Keratinocyte (primary cell): Measurements from ENCODE around the gene AGO1. TPM values are rescaled to one million over a fixed set of nuclear protein-coding genes. Genes with fewer than 3 reads are reported as not detected.

Source experiments
- DNase-seq: peaks from one replicate; pipeline ENCODE4 v3.0.0-alpha.2; 2011; ENCODE audit warnings: low read depth, missing footprints, low spot score
- FAIRE-seq: peaks from 2 replicates; lab custom pipeline; 2011; peaks lifted over from hg19 to GRCh38; lab: Jason Lieb, UNC
- H2AFZ ChIP-seq: 2 replicates; pipeline ENCODE4 v1.6.0; 2012; ENCODE audit warnings: low read length, control low read depth, inconsistent platforms; ENCODE audit not compliant: control insufficient read depth
- H3K27ac ChIP-seq: 2 replicates; pipeline ENCODE4 v1.5.1; 2011; ENCODE audit warnings: low read length; ENCODE audit not compliant: control insufficient read depth, insufficient read depth
- H3K27me3 ChIP-seq: 3 replicates; pipeline ENCODE4 v1.6.0; 2011; ENCODE audit warnings: low read length; ENCODE audit not compliant: control insufficient read depth, insufficient read depth; ENCODE audit errors: extremely low read depth
- H3K36me3 ChIP-seq, 2 experiments: 2 replicates in 1 of 2; 3 replicates in 1 of 2; pipeline ENCODE4 v1.5.1; 2011; ENCODE audit warnings: low read length in 2 of 2, mild to moderate bottlenecking in 1 of 2; ENCODE audit not compliant: control insufficient read depth in 2 of 2, insufficient read depth in 2 of 2; ENCODE audit errors: extremely low read depth in 1 of 2
- H3K4me1 ChIP-seq: 3 replicates; pipeline ENCODE4 v1.5.1; 2011; ENCODE audit warnings: low read length; ENCODE audit not compliant: control insufficient read depth, insufficient read depth; ENCODE audit errors: extremely low read depth
- H3K4me2 ChIP-seq: 3 replicates; pipeline ENCODE4 v1.6.0; 2011; ENCODE audit warnings: low read depth, low read length; ENCODE audit not compliant: control insufficient read depth, insufficient read depth; ENCODE audit errors: extremely low read depth
- H3K4me3 ChIP-seq, 3 experiments: fragments of 200-600 bp in 1 of 3; sonication (generic) in 1 of 3; 2 replicates in 2 of 3; 3 replicates in 1 of 3; pipeline ENCODE4 v1.5.1; 2011 to 2016; ENCODE audit warnings: low read length in 3 of 3, mild to moderate bottlenecking in 3 of 3, control low read depth in 2 of 3, inconsistent platforms in 1 of 3, low read depth in 1 of 3, mixed read lengths in 1 of 3, mixed run types in 1 of 3, moderate library complexity in 1 of 3; ENCODE audit not compliant: control insufficient read depth in 2 of 3, insufficient read depth in 2 of 3; ENCODE audit errors: extremely low read depth in 1 of 3
- H3K79me2 ChIP-seq: 2 replicates; pipeline ENCODE4 v1.6.0; 2012; ENCODE audit warnings: low read length; ENCODE audit not compliant: control insufficient read depth, insufficient read depth
- H3K9ac ChIP-seq: 3 replicates; pipeline ENCODE4 v1.6.0; 2011; ENCODE audit warnings: low read length; ENCODE audit not compliant: control insufficient read depth, insufficient read depth; ENCODE audit errors: extremely low read depth
- H3K9me1 ChIP-seq: 3 replicates; pipeline ENCODE4 v1.6.0; 2011; ENCODE audit warnings: low read length; ENCODE audit not compliant: control insufficient read depth, insufficient read depth; ENCODE audit errors: extremely low read depth
- H3K9me3 ChIP-seq: 2 replicates; pipeline ENCODE4 v1.5.1; 2012; ENCODE audit warnings: low read depth, low read length; ENCODE audit not compliant: control insufficient read depth
- H4K20me1 ChIP-seq: 3 replicates; pipeline ENCODE4 v1.6.0; 2011; ENCODE audit warnings: low read length; ENCODE audit not compliant: control insufficient read depth, insufficient read depth; ENCODE audit errors: extremely low read depth
- CTCF ChIP-seq, 3 experiments: IDR thresholded peaks in 1 of 3; conservative IDR thresholded peaks in 1 of 3; optimal IDR thresholded peaks in 1 of 3; 2 replicates in 2 of 3; 3 replicates in 1 of 3; pipeline versions ENCODE3 to v1.5.1; 2011; ENCODE audit warnings: low read length in 3 of 3, mild to moderate bottlenecking in 3 of 3, moderate library complexity in 2 of 3, control low read depth in 1 of 3, inconsistent platforms in 1 of 3; ENCODE audit not compliant: insufficient read depth in 2 of 3; ENCODE audit errors: extremely low read depth in 1 of 3
- EZH2 ChIP-seq: IDR thresholded peaks from one replicate; pipeline ENCODE4 v1.6.1; 2012; ENCODE audit warnings: inconsistent platforms, mild to moderate bottlenecking, low read length, moderate library complexity
- dilution Hi-C: fragments of 300-500 bp; cut with MboI; formaldehyde crosslinking; loops from one replicate; pipeline ENCODE4 v1.7.0; 2020; ENCODE audit warnings: low sequenced_read_pairs; ENCODE audit not compliant: extremely low pct_ligation_motif_present
- polyA plus RNA-seq, 5 experiments: library from polyadenylated mRNA; depleted of rRNA in 3 of 5; stranded (reverse) in 3 of 5; stranded (forward) in 1 of 5; unstranded in 1 of 5; fragments of >200 nt; gene quantifications; 1 replicate in 1 of 5; 2 replicates in 3 of 5; 3 replicates in 1 of 5; pipeline versions ENCODE4 v1.2.1 to v1.2.3, GENCODE V29; 2011 to 2012; ENCODE audit warnings: missing spikeins in 2 of 5, low read depth in 1 of 5, low replicate concordance in 1 of 5

Gene AGO1
- polyA plus RNA-seq, 1 donor (not counting 4 experiments of a cell fraction or from before 2014, with no cell fraction given): 5.7 TPM

DNA sequence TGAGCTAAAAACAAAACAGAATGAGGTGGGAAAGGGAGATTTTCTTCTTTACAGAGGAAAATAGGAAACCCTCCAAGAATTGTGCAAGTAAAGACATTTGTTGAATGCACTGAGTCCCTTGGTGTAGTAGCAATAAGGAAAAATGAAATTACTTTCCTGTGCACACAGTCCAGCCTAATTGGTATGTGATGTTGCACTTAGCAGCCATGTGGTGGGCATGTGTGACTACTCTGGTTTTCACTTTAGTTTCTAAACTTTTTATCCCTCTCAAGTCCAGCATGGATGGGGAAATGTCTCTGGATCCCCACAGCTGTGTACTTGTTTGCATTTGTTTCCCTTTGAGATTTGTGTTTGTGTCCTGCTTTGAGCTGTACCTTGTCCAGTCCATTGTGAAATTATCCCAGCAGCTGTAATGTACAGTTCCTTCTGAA, 40.8 kb downstream of the AGO1 start:
- Histone ChIP-seq H3K27ac (no peak overlapping the region), H3K9me3 (no peaks in the 10 kb centered on the region), H3K27me3 (no peaks in the 10 kb centered on the region), H3K4me1 (no peaks in the 10 kb centered on the region), H3K4me2 (no peak overlapping the region), H3K79me2 (no peaks in the 10 kb centered on the region), H4K20me1 (no peaks in the 10 kb centered on the region), H2AFZ (no peak overlapping the region), H3K4me3 (no peak overlapping the region), H3K9me1 (no peaks in the 10 kb centered on the region), H3K36me3 (peaks cover 7 to 8% of the 10 kb centered on the region in 2 experiments), H3K9ac (no peak overlapping the region)
- FAIRE-seq: no peak
- no peak for TF ChIP-seq CTCF (optimal IDR thresholded peaks at IDR 0.05 in 1 of 3, IDR thresholded peaks at IDR 0.05 in 1 of 3, conservative IDR thresholded peaks at IDR 0.05 in 1 of 3; ENCODE audit: extremely low read depth in 1 of 3, insufficient read depth in 2 of 3, low read length in 3 of 3)
- TF ChIP-seq EZH2: no peak
- dilution Hi-C loops: no loop called here
- DNase-seq: no peak

- peaks cover 0 to 2% of the 10 kb centered on the region in 2 experiments for H3K36me3 ChIP-seq
- H3K9ac ChIP-seq: no peak overlapping the region
- H3K27me3 ChIP-seq: no peaks in the 10 kb centered on the region
- DNase-seq: no peak
- no peak overlapping the region for H3K27ac ChIP-seq
- H2AFZ ChIP-seq: no peak overlapping the region
- no peak for FAIRE-seq
- dilution Hi-C loops: no loop called here
- no peaks in the 10 kb centered on the region for H4K20me1 ChIP-seq
- TF ChIP-seq EZH2 (no peak), CTCF (optimal IDR thresholded peaks at IDR 0.05 in 1 of 3, IDR thresholded peaks at IDR 0.05 in 1 of 3, conservative IDR thresholded peaks at IDR 0.05 in 1 of 3; ENCODE audit: extremely low read depth in 1 of 3, insufficient read depth in 2 of 3, low read length in 3 of 3) (no peak)
- no peaks in the 10 kb centered on the region for H3K79me2 ChIP-seq
- no peak overlapping the region for H3K4me2 ChIP-seq
- no peaks in the 10 kb centered on the region for H3K9me3 ChIP-seq
- H3K9me1 ChIP-seq: no peaks in the 10 kb centered on the region
- no peaks in the 10 kb centered on the region for H3K4me1 ChIP-seq
- no peak overlapping the region for H3K4me3 ChIP-seq
Measured at GRCh38 chr1:35924838-35925237, 41.8 kb downstream of the AGO1 start.
